Esophagus squamous epithelium (tissue), 4 donors: ENCODE measurements around the gene CD79B.

Source experiments
- POLR2A ChIP-seq, 4 donors: fragments of 450-650 bp; IDR thresholded peaks; one replicate each; pipeline ENCODE4 v1.6.1; 2017; ENCODE audit warnings: antibody characterized with exemption in 4 of 4, mild to moderate bottlenecking in 4 of 4, moderate library complexity in 3 of 4
- TF ChIP-seq, protein P1 (sequence below), 6 experiments: fragments of 450-650 bp in 4 of 6; fragments of 200-600 bp in 2 of 6; sonication (generic) in 2 of 6; IDR thresholded peaks; one replicate each; pipeline ENCODE4 v1.5.1; 2016 to 2019; ENCODE audit warnings: antibody characterized with exemption in 6 of 6, mild to moderate bottlenecking in 4 of 6, moderate library complexity in 4 of 6

DNA sequence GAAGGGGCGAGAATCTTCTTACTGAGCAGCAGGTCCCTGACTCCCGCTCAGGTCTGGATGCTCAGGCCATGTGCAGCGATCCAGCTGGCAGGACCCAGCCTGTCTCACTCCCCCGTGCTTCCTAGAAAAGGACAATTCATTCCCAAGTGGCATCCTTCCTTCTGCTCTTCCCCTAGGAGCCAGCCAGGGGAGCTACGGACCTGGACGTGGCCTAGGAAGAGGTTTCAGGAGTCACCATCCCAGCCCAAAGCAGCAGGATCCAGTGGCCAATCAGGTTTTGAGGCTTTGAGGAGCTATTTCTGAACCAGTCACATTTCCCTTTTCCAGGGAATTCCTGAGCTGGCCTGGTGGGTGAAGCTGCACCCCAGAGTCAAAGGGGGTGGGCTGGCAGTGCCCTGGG is 7.8 kb upstream of the CD79B start:
- TF ChIP-seq, protein P1, sequence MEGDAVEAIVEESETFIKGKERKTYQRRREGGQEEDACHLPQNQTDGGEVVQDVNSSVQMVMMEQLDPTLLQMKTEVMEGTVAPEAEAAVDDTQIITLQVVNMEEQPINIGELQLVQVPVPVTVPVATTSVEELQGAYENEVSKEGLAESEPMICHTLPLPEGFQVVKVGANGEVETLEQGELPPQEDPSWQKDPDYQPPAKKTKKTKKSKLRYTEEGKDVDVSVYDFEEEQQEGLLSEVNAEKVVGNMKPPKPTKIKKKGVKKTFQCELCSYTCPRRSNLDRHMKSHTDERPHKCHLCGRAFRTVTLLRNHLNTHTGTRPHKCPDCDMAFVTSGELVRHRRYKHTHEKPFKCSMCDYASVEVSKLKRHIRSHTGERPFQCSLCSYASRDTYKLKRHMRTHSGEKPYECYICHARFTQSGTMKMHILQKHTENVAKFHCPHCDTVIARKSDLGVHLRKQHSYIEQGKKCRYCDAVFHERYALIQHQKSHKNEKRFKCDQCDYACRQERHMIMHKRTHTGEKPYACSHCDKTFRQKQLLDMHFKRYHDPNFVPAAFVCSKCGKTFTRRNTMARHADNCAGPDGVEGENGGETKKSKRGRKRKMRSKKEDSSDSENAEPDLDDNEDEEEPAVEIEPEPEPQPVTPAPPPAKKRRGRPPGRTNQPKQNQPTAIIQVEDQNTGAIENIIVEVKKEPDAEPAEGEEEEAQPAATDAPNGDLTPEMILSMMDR (IDR thresholded peaks at IDR 0.05): no peak
- TF ChIP-seq POLR2A (IDR thresholded peaks at IDR 0.05): no peak
